ENCODE measurements around the gene CDKN2B-AS1. TPM values are rescaled to one million over a fixed set of nuclear protein-coding genes. Genes with fewer than 3 reads are reported as not detected.

The CDKN2B-AS1 gene
- total RNA-seq, 1 experiment from 2014 or later, result 8.4 TPM

DNA sequence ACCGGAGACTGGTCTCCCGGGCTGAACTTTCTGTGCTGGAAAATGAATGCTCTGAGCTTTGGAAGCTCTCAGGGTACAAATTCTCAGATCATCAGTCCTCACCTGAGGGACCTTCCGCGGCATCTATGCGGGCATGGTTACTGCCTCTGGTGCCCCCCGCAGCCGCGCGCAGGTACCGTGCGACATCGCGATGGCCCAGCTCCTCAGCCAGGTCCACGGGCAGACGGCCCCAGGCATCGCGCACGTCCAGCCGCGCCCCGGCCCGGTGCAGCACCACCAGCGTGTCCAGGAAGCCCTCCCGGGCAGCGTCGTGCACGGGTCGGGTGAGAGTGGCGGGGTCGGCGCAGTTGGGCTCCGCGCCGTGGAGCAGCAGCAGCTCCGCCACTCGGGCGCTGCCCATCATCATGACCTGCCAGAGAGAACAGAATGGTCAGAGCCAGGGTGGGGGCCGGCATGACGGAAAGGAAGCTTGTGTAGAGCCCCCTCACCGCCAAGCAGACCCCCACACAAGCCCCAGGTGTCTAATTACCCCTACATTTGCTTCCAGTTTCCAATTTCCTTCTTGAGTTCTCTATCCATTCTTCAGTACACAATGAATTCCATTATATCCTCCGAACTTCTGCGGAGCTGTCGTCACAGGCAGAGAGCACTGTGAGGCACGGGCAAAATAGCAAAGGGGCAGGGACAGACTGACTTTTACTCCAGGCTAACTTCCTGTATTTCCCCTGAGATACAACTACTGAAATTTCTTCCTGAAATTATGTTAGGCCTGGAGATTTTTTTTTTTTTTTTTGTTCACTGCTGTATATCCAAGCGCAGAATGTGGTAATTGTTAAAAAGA lies 23.6 kb upstream of the CDKN2B-AS1 start:
- H3K4me3 ChIP-seq, result no peak overlapping the region
- H3K27me3 ChIP-seq, result no peaks in the 10 kb centered on the region
- H3K4me1 ChIP-seq, result peaks cover 9% of the 10 kb centered on the region
- no peaks in the 10 kb centered on the region; the same call in 1 of the 2 replicates for H3K9me3 ChIP-seq (replicated peaks)
- DNase-seq, result no peak
- H3K27ac ChIP-seq, result no peak overlapping the region
- H3K36me3 ChIP-seq, result peaks cover 52% of the 10 kb centered on the region

DNA sequence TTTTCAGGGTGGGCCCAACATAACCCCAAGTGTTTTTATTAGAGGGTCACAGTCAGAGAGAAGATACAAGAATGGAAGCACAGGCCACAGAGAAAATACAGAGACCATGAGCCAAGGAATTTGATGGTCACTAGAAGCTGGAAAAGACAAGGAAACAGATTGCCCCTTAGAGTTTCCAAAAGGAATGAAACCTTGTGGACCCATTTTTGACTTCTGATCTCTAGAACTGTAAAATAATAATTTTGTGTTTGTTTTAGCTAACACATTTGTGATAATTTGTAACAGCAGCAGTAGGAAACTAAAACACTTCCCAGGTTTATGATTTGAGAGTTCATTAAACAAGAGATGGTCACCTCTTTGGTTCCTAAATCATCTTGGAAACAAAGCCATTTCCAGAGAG lies 22.2 kb upstream of the CDKN2B-AS1 start:
- H3K9me3 ChIP-seq (replicated peaks), result no peaks in the 10 kb centered on the region; the same call in 1 of the 2 replicates
- no peak for DNase-seq
- H3K4me3 ChIP-seq, result no peak overlapping the region
- no peak overlapping the region for H3K27ac ChIP-seq
- H3K27me3 ChIP-seq, result no peaks in the 10 kb centered on the region
- peaks cover 45% of the 10 kb centered on the region for H3K36me3 ChIP-seq
- H3K4me1 ChIP-seq, result peaks cover 9% of the 10 kb centered on the region

GRCh38 chr9:21974343-21974721 lies 20.3 kb upstream of the CDKN2B-AS1 start:
- no peaks in the 10 kb centered on the region for H3K27me3 ChIP-seq
- H3K27ac ChIP-seq, result peak overlapping the region; percentile 70
- H3K9me3 ChIP-seq (replicated peaks), result no peaks in the 10 kb centered on the region
- peak overlapping the region; percentile 77 for H3K4me3 ChIP-seq
- peak; percentile 63 to 71 for DNase-seq
- H3K36me3 ChIP-seq, result peaks cover 28% of the 10 kb centered on the region
- peaks cover 9% of the 10 kb centered on the region for H3K4me1 ChIP-seq

DNA sequence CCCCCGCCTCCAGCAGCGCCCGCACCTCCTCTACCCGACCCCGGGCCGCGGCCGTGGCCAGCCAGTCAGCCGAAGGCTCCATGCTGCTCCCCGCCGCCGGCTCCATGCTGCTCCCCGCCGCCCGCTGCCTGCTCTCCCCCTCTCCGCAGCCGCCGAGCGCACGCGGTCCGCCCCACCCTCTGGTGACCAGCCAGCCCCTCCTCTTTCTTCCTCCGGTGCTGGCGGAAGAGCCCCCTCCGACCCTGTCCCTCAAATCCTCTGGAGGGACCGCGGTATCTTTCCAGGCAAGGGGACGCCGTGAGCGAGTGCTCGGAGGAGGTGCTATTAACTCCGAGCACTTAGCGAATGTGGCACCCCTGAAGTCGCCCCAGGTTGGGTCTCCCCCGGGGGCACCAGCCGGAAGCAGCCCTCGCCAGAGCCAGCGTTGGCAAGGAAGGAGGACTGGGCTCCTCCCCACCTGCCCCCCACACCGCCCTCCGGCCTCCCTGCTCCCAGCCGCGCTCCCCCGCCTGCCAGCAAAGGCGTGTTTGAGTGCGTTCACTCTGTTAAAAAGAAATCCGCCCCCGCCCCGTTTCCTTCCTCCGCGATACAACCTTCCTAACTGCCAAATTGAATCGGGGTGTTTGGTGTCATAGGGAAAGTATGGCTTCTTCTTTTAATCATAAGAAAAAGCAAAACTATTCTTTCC lies 19.7 kb upstream of the CDKN2B-AS1 start:
- H3K9me3 ChIP-seq (replicated peaks), result no peaks in the 10 kb centered on the region
- H3K27ac ChIP-seq, result peak overlapping the region; percentile 70
- H3K27me3 ChIP-seq, result no peaks in the 10 kb centered on the region
- H3K36me3 ChIP-seq, result peaks cover 23% of the 10 kb centered on the region
- peak; percentile 85 to 86 for DNase-seq
- peaks cover 9% of the 10 kb centered on the region for H3K4me1 ChIP-seq
- H3K4me3 ChIP-seq, result peak overlapping the region; percentile 77

DNA sequence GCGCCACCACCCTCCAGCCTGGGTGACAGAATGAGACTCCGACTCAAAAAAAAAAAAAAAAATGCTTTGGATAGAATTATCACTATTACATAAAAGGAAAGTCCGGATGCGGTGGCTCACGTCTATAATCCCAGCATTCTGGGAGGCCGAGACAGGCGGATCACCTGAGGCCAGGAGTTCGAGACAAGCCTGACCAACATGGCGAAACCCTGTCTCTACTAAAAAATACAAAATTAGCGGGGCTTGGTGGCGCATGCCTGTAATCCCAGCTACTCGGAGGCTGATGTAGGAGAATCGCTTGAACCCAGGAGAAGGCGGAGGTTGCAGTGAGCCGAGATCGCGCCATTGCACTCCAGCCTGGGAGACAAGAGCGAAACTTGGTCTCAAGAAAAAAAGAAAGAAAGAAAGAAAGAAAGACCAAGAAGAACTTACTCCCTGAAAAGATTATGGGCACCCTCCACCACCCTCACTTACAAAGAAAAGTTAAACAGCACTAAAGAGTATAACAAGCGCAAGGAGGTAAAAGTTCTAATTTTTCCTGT lies 18.2 kb upstream of the CDKN2B-AS1 start:
- Histone ChIP-seq H3K27me3 (no peaks in the 10 kb centered on the region), H3K9me3 (replicated peaks) (no peaks in the 10 kb centered on the region), H3K4me1 (peaks cover 9% of the 10 kb centered on the region)

GRCh38 chr9:21982391-21982790 lies 12.2 kb upstream of the CDKN2B-AS1 start:
- H3K27me3 ChIP-seq, result no peaks in the 10 kb centered on the region

More for the DNA sequence above, 18.2 kb upstream of the CDKN2B-AS1 start:
- DNase-seq, result no peak
- Histone ChIP-seq H3K27ac (no peak overlapping the region), H3K4me3 (no peak overlapping the region), H3K36me3 (0 out of 2 replicates have a peak, but pooled peaks cover 12% of the 10 kb centered on the region)

DNA sequence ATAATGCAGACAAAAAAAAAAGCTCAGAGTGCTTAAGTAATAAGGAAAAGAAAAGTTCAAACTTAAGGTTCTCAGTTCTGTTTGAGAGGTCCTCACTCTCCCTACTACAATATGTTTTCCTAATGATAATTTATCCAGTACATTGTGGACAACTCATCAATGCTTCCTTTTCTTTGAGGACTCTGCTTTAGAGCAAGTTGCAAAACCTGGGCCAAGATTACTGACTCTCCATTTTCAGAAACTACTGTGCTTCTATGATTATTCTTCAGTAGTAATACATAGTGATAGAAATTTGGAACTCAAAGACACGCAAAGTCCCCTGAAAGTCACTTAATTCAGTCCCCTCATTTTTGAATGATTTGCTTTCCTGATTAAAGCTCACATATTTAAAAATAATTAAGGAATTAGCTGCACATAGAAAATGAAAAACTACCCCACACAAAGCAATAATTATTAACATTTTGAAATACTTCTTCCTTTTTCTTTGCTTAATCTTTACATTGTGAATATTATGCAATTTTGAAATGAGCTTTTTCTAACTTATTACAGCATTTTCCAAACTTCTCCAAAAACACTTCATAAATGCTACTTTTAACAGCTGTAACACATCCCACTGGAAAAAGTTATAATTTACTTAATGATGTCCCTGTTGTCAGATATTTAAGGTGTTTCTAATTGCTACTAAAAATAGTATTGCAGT lies 11.6 kb upstream of the CDKN2B-AS1 start:
- Histone ChIP-seq H3K36me3 (peaks cover 2% of the 10 kb centered on the region; the same call in 1 of the 2 replicates), H3K27ac (no peak overlapping the region), H3K4me1 (peaks cover 7% of the 10 kb centered on the region; the same call in 1 of the 2 replicates), H3K4me3 (no peak overlapping the region), H3K9me3 (replicated peaks) (no peaks in the 10 kb centered on the region), H3K27me3 (no peaks in the 10 kb centered on the region)
- DNase-seq, result no peak

More at GRCh38 chr9:21982391-21982790, 12.2 kb upstream of the CDKN2B-AS1 start:
- no peak for DNase-seq
- Histone ChIP-seq H3K4me3 (no peak overlapping the region), H3K4me1 (0 out of 2 replicates have a peak, but pooled peaks cover 4% of the 10 kb centered on the region), H3K9me3 (replicated peaks) (no peaks in the 10 kb centered on the region), H3K27ac (no peak overlapping the region), H3K36me3 (peaks cover 5% of the 10 kb centered on the region; the same call in 1 of the 2 replicates)

- Histone ChIP-seq H3K36me3 (peaks cover 2% of the 10 kb centered on the region; the same call in 1 of the 2 replicates), H3K9me3 (replicated peaks) (no peaks in the 10 kb centered on the region), H3K27ac (no peak overlapping the region), H3K27me3 (no peaks in the 10 kb centered on the region), H3K4me1 (peaks cover 10% of the 10 kb centered on the region; the same call in 1 of the 2 replicates), H3K4me3 (no peak overlapping the region)
- no peak for DNase-seq
Measured at GRCh38 chr9:21983561-21983935, 11.0 kb upstream of the CDKN2B-AS1 start.

- H3K4me3 ChIP-seq, result no peak overlapping the region
- H3K27ac ChIP-seq, result no peak overlapping the region
- no peaks in the 10 kb centered on the region for H3K9me3 ChIP-seq (replicated peaks)
- H3K36me3 ChIP-seq, result peaks cover 4% of the 10 kb centered on the region; the same call in 1 of the 2 replicates
- H3K4me1 ChIP-seq, result peaks cover 10% of the 10 kb centered on the region; the same call in 1 of the 2 replicates
- DNase-seq, result no peak
- no peaks in the 10 kb centered on the region for H3K27me3 ChIP-seq
Measured at GRCh38 chr9:21984101-21984500, 10.5 kb upstream of the CDKN2B-AS1 start.

DNA sequence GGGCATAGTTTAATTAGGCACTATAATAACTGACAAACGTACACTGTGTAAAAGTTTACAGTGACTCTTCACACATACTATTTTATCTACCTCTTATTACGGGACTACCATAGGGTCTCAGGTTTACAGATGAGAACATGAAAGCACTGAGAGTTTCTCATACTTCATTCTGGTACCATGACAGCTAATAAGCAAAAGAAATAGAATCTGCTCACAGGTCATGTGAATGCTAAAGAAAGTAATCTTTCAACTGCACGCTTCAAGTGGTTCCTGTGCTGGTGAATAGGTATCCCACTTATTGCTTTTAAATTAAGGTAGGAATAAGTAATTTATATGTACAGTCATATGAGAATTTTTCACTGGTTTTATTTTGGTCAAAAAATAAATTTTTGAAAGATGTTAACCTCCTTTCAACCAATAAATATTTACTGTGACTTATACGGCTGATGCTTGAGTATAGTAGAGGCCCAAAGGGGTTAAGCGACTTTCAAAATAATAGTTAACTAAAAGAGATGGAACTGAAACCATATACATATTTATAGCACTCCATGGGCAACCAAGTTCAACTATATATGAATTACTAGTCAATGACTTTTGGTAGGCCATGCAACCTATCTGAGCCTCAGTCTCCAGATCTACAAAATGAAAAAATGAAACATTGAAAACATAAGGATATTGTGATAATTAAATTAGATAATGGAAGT lies 8.5 kb upstream of the CDKN2B-AS1 start:
- peaks cover 10% of the 10 kb centered on the region; the same call in 1 of the 2 replicates for H3K4me1 ChIP-seq
- H3K4me3 ChIP-seq, result no peak overlapping the region
- DNase-seq, result no peak
- peak overlapping the region; percentile 69 for H3K27ac ChIP-seq
- H3K9me3 ChIP-seq (replicated peaks), result no peaks in the 10 kb centered on the region
- H3K27me3 ChIP-seq, result no peaks in the 10 kb centered on the region
- peaks cover 10% of the 10 kb centered on the region; the same call in 1 of the 2 replicates for H3K36me3 ChIP-seq

- H3K4me3 ChIP-seq, result no peak overlapping the region
- DNase-seq, result no peak
- peaks cover 8% of the 10 kb centered on the region; the same call in 1 of the 2 replicates for H3K36me3 ChIP-seq
- H3K9me3 ChIP-seq (replicated peaks), result no peaks in the 10 kb centered on the region
- no peaks in the 10 kb centered on the region for H3K27me3 ChIP-seq
- H3K27ac ChIP-seq, result no peak overlapping the region; the same call in 1 of the 2 replicates
- H3K4me1 ChIP-seq, result peaks cover 10% of the 10 kb centered on the region; the same call in 1 of the 2 replicates
Measured at GRCh38 chr9:21988056-21988990, 6.3 kb upstream of the CDKN2B-AS1 start.

DNA sequence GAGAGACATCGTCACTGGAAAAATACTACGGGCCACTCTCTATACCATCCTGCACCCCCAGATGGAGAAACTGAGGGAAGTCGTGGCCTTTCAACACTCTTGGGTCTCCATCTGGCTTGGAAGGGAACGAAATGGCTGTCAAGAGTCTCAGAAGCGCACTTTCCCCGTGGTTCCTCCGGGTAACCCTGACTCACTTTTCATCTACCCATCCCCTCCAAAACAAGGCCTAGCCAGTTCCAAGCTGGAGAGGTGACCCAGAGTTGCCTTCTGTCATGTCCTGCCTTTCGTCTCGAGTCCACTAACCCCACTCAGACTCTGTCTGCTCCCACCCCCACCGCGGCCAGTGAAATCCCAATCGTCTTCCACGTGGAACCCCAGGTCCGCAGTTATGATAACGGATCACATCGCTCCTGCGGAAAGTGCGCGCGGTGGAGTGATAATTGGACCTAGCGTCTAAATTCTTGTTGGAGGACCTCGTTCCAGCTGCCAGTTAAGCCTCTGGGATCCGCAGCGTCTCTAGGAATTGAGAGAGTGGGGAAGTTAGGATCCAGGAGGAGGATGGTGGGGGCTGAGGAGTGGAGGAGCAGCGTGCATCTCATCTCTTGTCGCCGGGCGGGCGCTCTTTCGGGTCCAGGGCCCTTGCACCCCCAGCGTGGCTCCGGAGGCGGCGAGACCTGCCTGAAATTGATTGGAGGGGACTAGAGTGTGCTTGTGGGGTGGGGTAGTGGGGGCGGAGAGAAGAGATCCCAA lies 5.0 kb upstream of the CDKN2B-AS1 start:
- H3K4me3 ChIP-seq, result no peak overlapping the region
- no peaks in the 10 kb centered on the region for H3K27me3 ChIP-seq
- no peak for DNase-seq
- H3K9me3 ChIP-seq (replicated peaks), result no peaks in the 10 kb centered on the region
- H3K4me1 ChIP-seq, result peaks cover 10% of the 10 kb centered on the region; the same call in 1 of the 2 replicates
- H3K27ac ChIP-seq, result no peak overlapping the region
- peaks cover 8% of the 10 kb centered on the region; the same call in 1 of the 2 replicates for H3K36me3 ChIP-seq
